COLO829 (cell line): ENCODE measurements around the gene AGAP1.

Experiments used
- DNase-seq: peaks from one replicate; pipeline ENCODE4 v3.0.0; 2012; ENCODE audit warnings: low spot score

The AGAP1 gene

DNA sequence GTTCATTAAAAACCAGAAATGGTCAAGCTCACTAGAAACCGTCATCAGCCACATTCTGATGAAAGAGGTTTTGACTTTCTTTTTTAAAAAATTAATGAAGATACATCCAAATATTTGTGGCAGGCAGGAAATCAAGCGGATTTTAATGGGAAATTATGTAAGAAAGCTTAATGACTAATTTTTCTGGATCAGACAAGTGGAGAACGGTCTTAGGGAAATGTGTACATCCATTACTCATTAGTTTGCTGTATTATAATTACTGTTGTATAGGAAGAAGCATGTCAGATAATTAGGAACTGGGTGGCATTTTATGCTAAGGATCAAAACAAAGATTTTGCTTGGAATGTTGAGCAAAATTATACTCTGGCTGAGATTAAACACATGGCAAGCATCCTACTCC, 39.4 kb downstream of the AGAP1 start:
- no peak for DNase-seq

DNA sequence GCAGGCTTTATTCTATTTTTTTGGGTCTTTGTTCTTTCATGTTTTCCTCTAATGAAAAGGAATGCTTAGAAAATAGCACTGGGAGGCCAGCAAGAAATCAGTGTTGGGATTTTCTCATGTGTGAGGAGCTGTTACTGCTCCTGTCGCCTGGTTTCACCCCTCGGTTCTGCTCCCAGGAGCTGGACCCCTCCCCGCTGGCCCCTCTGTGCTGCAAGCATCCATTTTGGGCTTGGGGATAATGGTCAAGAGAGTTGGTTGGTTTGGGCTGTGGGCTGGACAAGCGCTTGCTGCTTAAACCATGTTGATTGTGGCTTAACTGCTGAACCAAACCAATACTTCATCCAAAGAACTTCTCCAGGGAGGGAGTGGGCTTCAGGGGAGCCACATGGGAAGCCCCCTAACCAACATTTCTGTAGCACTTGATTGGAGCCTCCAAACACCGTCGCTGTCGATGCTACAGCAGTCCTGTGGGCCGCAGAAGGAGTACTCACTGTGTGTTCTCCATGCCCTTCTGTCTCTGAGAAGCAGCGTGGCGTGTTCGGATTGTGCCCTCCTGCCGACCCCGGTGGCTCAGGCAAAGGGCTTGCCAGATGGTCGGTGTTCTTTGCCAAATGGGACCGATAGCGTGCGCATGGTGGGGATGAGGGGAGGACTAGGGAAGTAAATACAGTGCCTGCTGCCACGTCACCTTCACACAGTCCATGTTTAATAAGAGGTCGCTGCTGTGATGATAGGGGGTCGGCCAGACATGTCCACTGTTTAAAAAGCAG, 40.0 kb downstream of the AGAP1 start:
- no peak for DNase-seq

DNA sequence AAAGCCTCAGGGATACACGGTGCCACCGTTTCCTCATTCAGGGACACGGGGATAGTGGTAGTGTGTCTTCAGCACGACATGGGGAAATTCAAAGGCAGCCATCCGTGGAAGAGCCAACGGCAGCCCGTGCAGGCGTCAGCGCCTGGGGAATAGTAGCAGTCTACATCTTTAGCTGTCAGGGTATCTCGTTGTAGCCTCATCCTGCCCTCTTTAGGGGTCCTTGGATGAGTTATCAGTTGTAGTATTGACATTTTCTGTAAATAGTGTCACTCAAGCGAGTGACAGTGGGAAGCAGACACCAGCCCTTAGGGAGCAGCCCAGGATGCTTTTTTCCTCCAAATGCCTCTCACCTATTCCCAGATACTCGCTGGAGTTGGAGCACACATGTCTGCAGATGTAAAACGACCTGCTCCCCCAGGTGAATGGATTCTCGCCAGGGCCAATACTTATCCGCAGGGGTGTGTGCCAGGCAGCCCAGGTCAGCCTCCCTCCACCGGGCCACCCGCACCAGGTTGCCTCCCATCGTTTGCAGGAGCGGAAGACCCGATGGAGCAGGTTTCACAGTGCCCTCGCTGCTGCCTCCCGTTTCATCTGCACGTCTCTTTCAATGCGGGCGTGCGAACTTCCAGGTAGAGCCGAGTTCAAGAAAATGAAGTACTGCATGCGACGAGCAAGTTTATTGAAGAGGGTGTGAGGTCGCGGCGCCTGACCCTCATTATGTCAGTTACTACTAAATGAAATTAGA, 41.0 kb downstream of the AGAP1 start:
- DNase-seq, result no peak

DNA sequence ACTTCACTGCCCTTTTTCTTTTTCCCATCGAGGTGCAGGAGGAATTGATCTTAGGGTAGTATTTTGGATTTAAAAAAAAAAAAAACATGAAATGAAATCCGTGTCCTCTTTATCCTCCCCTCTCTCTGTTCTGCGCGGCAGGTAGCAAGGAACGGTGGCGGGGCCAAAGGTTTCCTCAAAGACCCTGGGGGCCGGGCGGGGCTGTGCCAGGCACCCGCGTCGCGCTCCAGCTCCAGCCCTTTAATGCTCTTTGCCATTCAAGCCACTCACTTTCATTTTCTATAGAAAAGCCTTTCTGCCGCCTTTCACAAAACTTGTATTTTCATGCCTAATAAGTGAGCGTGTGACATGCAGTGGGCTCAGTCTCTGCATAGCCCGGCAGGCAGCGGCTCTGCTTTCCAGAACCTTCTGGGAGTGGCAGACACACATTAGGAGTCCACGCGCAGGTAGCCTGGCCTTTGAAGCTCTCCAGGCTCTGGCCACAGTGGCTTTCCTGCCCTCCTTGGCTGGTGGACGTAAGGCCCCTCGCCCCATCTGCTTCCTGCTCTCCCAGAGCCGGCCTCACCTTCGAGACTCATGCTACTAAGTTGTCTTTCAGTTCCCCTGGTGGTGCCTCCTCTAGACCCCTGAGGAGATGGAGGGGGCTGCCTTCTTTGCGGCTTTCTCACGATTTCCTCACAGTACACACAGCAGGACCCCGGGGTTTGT, 41.7 kb downstream of the AGAP1 start:
- no peak for DNase-seq

DNA sequence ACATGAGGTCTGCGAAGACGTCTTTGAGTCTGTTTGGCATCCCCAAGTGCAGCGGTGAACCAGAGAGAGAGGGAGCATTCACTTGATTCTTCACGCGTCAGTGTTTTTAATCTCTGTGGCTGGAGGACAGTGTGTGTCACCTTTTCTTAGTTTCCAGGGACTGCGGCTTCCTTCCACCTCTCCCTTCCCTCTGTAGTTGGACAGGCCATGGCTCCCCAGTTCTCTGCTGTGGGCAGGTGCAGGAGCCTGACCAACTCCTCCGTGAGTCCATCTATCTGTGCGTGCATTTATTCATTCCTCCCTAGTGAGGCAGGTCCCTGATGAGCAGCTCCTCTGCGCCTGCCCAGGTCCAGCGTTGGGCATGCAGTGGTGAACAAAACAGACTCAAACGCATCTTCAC, 42.9 kb downstream of the AGAP1 start:
- no peak for DNase-seq

DNA sequence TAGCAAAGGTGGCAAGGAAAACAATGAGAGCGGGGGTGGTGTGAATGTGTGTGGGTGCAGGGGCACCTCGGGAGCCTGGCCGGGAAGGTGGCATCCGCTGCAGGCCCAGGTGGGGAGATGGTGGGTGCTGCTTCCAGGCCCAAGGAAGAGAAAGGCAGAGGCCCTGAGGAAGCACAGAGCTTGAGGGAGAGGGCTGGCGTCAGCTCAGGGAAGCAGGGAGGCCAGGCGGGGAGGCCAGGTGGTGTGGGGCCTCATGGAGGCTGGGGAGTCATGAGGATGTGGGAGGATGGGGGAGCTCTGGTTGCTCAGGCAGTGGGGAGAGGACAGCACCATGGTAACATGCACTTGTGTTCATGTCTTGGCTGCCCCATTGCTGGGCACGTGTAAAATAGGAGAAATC, 43.3 kb downstream of the AGAP1 start:
- no peak for DNase-seq

DNA sequence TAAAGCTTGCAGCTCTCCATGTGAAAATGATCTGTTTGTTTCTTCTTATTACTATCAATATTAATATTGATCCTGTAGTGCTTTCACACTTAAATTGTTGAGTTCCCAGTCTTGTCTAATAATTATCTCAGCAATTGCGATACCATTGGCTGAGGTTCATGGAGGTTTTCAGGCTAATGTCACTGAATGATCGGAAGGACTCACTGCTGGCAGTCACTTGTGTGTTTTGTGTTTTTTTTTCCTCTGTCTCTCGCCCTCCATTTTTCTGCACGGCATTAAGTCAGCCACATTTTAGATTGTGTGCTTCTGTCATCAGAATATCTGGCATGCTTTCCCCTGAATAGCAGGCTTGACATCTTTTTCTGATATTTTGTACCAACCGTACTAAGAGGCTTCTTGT, 43.7 kb downstream of the AGAP1 start:
- DNase-seq, result no peak

DNA sequence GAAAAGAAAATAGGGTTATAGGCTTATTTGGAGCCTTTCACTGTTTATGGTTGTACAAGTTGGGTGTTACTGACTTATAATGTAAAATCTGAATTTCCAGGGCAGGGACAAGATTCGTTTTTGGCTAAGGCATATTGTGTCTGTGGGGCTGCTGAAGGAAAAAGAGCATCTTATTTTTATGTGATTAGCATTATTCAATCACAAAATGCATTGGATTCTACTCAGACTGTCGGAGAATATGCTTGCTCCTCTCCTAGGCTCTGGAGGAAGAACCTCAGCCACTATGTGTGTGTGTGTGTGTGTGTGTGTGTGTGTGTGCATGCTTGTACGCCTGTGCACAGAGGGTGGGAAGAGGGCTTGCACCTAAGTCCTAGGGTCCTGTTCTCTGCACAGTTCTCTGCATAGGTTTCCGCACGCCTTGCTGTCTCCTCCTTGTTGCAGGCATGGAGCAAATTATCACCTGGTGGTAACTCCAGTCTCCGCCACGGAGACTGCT, 44.3 kb downstream of the AGAP1 start:
- DNase-seq, result no peak

DNA sequence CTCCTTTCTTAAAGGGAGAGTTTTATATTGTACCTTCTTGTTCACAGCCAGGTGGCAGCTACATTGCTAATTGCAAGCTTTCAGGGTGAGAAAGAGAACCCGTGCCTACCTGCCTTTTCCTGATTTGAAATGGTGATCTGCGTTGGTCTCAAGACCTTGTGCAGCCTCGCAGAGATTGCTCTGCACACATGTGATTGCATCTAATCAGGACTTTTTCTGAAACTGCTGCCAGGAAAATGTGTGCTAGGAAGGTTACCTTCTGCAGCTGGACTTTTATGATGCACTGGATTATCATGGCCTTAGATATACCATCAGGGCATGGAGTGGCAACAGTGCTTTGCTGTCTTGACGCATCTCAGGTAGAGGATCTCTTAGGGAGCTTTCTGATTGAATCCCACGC, 45.1 kb downstream of the AGAP1 start:
- no peak for DNase-seq

DNA sequence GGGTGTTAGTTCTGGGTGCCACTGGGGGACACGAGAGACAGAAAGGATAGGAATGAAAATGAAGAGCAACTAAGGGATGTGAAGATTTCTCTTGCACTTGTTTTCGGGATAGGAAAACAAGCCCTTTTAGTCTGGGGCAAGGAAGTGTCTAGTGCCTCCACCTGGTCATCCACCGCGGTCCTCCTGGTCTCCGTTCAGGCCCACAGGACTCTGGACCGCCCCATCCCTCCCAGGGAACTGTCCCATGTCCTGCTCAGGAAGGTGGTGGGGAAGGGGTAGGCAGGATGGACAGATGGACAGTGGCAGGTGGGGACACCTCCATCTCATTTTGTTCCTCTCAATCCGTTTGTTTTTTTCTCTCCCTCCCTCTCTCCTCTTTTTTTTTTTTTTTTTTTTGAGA, 45.9 kb downstream of the AGAP1 start:
- no peak for DNase-seq

DNA sequence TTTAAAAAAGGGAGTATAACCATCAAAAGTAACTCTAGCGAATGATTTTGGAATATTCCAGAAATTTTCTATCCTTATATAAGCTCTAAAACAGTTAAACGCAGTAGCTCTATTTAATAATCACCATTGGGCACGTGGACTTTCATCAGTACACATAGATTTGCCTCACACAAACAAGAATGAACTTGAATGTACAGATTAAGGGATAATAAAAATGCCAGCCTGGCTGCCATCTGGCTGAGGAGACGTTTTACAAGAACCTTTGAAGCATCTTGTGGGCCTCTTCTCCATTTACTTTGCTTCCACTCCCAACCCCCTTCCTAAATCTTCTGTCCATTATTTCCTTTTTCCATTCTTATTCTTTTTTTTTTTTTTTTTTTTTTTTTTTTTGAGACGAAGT, 47.2 kb downstream of the AGAP1 start:
- DNase-seq, result no peak

DNA sequence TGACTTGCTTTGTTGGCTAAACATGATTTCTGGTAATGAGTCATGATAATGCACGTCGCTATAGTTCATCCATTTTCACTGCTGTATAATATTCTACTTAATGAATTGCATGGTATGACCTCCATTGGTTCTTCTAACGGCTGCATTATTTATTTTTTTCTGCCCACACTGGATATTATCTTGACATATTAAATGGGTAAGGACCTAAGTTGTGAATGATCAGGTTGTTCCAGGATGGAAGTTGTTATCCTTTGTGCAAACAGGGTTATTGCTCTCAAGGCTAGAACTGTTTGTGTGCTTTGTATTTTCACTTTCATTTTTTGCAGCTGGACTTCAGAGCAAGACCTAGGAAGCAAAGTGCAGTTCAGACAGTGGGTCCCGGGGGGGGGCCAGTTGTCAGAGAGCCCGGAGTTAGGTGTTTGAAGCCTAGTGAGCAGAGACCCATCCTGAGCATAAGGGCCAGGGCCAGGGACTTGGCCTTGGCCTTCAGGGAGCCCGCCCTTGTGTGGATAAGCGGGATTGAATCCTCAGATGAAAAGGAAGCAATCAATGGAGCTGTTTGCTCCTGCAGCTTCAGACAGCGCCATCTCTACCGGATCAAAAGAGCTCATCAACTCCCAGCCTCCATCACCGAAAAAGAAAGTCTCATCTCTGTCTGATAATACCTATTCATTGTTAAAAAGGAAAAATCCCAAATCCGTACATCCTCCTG, 48.2 kb downstream of the AGAP1 start:
- no peak for DNase-seq

DNA sequence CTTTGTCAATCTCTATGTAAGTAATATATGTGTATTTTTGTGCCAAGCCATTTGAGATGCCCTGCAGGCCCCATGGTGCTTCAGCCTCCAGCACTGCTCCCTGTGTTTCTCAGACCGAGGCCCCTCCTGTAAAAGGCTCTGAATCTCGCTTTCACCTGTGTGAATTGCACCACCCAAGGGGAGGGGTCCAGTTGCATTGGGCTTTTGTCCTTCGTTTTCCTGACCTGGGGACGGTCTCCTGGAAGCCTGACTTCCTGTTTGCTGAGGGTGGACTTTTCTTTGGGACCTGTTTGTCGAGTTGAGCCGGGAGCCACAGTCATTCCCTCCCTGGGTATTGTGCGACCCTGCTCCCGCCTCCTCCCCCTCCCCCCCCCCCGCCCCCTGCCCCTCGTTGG, 48.9 kb downstream of the AGAP1 start:
- DNase-seq, result no peak

DNA sequence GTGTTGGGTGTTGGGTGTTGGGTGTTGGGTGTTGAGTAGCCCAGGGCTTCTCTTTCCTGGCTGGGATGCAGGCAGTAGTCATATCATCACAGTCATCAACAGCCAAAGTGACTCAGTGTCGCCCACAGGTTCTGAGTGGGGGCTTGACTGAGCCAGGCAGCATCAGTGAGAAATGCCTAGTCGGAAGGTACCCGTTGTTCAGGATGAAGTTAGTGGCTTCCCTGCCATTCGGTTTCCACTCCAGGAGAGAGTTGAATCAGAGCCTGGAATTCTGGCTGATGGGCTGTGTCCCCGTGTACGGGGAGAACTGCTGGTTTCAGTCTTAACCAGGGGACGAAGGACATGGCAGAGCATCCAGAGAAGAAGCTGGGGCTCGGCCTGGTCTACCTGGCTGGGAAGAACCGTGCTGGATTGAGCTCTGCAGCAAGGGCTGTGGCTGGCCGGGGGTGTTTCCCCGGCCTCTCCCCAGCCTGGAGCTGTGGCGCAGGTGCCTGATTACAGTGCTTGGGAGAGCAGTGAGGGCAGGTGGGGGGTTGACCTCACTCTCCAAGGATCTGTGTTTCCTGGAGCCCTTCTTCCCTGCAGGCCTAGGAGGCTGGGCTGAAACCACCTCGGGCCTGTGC, 49.4 kb downstream of the AGAP1 start:
- no peak for DNase-seq

DNA sequence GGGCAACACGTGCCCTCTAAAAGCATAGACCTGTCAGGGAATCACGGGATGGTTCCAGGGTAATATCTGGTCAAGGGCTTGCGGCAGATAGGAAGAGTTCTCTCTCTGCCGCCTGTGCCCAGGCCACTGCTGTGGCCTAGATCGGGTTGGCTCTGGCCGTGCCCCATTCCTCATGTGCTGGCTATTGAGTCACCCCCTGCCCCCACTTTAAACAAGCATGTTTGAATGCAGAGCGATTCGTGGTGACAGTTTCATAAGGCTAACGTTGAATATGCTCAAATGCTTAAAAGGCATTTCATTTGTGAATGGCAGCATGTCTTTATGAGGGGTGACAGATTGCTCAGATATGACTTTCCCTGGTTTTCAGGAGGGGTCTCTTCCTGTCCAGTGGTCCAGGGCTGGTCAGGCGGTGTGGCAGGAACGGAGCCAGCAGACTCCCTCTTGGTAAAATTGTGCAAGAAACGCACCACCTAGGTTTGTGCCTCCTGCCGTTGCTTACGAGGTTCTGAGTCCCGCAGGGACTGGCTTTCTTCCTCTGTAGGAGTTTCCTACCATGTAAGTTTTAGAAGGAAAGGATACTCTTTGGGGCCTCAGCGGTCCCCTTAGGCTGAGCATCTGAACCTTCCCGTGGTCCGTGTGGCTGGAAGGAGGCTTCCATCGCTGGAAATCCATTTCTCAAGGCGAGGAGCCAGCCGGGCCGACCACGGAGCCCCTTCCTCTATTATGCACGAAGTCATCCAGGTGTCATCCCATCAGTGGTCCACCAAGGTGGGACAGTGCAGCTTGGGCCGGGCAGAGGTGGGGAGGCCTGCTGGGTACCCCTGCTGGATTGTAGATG, 50.2 kb downstream of the AGAP1 start:
- DNase-seq, result no peak

DNA sequence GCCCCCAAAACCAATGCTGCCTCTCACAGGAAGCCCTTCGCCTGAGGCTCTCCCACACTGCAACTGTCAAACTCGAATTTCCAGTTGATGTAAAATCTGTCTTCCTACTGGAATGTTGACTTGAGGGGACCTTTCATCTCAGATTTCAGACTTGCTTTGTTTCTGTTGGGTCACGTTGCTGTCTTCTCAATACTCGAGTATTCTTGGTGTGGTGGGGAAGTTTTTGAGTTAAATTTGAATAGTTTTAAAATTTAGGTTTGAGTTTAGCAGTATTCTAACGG, 50.8 kb downstream of the AGAP1 start:
- no peak for DNase-seq

DNA sequence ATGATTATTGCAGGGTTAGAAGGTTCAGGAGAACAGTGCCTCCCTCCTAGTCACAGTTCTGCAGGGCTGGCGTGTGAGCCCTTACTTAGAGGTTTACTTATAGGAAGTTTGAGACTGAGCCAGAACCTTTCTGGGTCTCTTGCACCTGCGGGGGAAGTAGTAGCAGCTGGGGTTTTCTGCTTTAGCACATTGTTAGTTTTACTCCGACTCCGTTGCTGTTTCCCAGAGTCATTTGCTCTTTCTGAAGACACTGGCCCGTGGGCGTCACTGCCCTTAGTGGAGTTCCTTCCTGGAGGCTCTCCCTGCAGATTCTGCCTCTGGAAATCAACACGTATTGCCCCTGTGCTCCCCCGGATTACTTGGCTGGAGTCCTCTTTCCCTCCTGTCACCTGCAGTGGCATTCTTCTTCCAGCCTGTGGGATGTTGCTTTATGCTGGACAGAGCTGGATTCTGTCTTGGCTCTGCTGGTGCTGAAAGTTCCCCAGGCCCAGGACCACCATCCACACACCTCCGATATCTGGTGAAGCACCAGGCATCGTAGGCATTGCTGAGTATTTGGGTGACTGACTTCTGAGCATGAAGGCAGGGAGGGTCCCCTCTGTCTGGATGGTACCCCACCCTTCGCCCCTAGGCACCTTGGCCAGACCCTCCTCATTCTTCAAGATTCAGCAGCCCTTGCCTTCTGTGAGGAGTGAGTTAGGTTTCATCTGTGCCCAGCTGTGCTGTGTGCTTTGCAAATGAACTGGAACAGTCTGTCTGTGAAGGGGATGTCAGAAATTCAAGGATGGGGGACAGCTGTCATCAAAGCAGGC, 51.7 kb downstream of the AGAP1 start:
- DNase-seq, result no peak

DNA sequence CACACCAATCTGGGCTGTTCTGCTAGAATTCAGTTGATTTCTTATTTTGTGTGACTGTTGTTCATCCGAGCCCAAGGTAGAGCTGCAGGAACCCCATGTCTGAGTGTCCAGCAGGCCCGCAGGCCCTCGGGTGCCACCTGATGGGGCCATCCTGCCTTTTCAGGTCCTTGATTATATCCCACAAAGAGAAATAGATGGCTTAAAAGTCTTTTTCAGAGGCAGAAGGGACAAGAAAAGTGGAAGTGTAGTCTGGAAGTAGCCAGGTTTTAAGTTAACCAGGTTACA, 52.2 kb downstream of the AGAP1 start:
- no peak for DNase-seq

DNA sequence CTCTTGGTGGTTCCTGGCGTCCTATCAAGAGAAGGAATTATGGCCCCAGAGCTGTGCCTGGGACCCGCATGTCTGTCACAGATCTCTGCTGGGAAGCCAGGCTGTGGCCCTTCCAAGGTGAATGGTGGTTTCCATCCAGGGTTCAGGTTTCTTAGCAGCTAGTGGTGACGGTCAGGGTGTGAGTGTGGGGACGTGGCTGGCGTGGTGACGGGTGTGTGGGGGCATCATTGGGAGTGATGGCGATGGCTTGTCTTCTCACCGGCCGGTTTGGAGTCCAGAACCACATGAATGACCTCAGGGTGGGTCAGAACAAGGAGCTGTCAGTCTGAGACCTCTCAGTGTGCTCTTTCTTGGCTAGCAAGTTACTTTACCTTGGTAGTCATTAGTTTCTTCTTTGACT, 52.6 kb downstream of the AGAP1 start:
- DNase-seq, result no peak

DNA sequence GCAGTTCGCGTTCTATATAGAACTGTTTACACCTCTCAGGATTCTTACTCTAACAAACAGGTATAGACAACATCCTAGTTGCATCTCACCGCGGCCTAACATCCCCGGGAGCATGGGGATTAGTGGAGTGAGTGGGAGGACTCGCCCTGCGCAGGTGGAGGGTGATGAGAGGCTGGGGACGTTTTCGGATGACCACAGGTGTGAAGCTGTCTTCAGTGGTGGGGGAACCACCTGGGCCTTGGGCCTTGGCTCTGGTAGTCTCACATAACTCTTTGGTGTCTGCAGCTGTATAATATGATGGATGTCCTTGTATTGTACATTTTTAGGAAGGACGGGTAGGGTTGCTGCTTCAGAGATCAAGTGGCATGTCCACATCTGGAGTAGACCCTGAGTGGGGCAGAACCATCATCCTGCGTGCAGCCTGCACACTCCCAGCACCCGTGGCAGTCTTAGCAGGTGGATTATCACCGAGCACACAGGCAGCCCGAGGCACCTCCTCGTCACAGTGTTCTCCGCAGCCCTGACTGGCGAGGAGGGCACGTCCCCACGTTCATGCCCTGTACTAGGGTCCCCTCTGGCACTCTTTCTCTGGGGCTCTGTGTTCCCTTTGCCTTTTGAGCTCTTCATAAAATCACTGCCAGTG, 56.0 kb downstream of the AGAP1 start:
- no peak for DNase-seq
